Left kidney (tissue), 2 donors: Measurements from ENCODE around the gene LTBP3. TPM values are rescaled to one million over a fixed set of nuclear protein-coding genes. Genes with fewer than 3 reads are reported as not detected.

Experiments
- DNase-seq: peaks from one replicate; pipeline ENCODE4 v3.0.0-alpha.2; 2013
- polyA plus RNA-seq: library from polyadenylated mRNA; unstranded; fragments of 120-200 nt; gene quantifications from one replicate; pipeline ENCODE4 v1.2.1, GENCODE V29; 2013; ENCODE audit not compliant: insufficient read length

Gene LTBP3
- polyA plus RNA-seq, 1 donor = 142 TPM

DNA sequence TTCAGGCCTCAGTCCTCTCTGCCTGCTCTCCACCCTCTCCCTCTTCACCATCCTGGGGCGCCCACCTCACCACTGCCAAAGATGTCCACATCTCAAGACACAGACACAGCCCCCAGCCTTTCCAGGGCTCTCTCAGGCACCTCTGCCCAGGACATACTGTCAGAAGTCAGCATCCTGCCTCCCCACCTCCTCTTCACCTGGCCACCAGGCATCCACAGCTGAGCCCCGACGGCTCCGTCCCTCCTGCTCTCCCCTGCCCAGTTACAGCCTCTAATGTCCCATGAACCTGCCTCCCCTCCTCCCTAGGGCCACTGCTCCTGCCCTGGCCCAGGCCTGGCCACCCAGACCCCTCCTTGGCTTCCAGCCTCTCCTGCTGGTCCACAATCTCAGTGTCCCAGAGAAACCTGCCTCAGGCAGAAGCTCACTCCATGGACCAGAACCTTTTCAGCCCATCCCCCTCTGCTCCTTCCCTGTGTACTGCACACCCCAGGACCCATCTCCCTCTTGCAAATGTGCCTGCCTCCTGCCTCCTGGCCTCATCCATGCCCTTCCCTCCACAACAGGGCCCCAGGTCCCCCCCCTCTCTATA lies 3.2 kb downstream of the LTBP3 start:
- DNase-seq = no peak

DNA sequence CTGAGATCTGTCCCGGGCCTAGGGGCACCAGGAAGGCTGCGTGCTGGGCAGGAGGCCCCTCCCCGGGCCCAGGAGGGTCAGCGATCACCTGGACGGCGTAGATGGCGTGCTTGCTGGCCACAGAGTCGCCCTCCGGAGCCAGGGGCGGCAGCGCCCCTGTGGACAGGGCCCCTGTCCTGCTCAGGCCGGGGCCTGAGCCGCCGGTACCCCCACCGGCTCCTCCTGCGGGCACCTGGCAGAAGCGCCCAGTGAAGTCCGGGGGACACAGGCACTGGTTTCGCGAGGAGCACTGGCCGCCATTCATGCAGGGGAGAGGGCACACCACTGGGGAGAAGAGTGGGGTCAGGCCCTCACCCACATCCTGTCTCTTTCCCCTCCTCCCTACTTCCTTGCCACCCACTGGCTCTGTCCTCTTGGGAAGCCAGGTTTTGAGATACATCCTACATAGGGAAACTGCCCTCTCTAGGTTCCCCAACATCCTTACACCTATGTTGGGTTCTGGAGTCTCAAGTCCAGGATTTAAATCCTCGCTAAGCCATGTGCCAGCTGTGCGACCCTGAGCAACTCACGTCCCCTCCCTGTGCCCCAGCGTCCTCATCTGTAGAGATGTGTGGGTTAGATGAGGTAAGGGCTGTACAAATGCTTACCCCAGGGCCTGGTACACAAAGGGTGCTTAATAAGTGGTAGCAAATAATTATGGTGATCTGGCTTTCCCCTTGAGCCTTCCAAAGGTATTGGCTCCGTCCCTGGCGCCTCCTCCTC lies 3.9 kb downstream of the LTBP3 start:
- no peak for DNase-seq

DNA sequence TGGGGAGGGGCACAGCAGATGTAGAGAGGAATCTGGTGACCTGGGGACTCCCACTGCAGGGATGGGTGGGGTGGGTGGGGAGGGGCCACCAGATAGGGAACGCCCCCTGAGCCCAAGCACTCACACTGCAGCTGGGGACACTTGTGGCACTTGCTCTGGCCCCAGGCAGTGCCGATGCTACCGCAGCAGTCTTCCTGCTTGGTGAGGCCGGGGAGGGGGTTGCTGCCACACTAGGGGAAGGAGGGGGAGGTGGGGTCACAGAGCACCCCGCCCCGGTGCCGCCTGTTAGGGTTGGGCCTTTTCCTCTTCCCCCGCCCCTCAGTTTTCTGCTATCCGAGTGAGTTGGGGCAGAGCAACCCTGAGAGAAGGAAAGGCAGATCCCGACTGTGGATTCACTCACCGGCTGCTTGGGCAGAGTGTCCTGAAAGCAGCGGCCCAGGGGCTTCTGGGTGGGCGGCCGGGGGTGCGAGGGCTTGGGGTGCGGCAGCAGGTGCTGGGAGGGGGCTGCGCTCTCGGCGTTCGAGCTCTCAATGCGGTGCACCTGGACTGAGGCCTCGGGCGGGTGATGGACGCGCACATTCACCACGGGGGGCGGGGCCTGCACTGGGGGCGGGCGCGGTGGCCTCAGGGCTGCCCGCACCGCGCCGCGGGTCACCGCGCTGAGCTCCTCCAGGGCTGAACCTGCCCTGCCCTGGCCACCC lies 4.7 kb downstream of the LTBP3 start:
- no peak for DNase-seq

DNA sequence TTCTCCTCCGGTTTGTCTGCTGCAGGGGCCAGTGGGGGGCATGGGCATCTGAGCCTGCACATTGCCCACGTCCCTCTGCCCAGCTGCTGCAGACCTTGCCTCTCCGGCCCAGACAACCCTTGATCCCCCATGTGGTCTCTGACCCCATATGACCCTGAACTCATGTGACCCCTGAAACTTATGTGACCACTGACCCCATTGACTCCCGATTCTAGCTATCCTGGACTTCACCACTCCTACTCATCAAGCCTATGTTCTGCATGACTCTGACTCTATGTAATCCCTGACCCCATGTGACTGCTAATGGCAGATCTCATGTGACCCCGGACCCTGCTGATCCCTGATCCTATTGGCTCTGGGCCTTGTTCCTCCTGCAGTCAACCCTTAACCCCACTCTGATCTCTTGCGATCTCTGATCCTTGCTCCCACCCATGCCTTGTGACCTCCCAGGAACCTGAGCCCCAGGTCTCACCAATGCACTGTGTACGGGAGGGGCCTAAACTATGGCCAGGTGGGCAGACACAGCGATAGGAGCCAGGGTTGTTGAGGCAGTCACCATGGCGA lies 5.7 kb downstream of the LTBP3 start:
- no peak for DNase-seq

DNA sequence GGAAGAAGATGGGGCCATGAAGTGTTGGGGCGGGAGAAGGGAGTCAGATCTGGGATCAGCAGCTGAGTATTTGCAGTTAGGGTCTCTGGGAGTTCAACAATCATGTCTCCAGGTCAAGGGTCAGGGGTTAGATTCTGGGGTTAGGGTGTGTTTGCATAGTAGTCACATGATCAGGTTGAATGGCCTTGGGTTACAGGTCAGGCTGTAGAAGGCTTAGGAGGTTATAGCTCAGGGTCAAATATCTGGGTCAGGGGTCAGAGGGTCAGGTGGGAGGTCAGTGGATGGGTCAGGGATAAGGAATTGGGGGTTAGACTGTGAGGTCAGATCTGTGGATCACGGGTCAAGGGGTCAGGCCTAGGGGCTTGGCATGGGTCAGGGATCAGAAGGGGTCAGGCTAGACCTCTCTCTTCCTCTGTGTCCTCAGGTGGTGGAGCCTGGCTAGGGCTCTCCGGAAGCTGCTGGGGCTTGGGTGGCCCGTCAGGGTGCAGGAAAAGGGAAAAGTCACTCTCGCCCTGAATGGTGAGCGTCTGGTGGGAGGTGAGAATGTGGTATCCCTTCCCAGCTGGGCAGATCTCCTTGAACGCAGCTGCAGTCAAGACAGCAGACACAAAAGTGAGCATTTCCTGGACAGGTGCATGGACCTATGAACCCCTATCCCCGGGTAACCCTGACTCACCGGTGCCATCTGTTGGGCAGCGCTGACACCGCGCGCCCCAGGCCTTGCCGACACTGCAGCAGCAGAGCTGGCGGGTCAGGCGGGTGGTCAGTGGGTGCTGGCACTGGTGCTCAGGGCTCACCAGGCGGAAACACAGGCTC lies 6.4 kb downstream of the LTBP3 start:
- DNase-seq = no peak

DNA sequence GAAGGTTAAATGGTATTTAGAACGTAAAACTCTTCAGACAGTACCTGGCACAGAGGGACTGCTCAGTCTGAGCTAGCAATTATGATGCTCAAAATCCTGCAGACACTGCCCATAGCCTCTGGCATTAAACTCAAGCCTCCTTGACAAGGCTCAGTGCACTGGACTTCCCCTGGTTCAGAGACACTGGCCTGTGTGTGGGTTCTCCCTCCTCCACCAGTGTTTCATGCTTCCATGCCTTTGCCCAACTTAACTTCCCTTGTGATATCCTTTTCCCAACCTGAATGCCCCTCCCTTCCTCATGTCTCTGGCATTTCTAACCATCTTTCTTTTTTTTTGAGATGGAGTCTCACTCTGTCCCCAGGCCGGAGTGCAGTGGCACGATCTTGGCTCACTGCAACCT lies 9.1 kb downstream of the LTBP3 start:
- DNase-seq = no peak

DNA sequence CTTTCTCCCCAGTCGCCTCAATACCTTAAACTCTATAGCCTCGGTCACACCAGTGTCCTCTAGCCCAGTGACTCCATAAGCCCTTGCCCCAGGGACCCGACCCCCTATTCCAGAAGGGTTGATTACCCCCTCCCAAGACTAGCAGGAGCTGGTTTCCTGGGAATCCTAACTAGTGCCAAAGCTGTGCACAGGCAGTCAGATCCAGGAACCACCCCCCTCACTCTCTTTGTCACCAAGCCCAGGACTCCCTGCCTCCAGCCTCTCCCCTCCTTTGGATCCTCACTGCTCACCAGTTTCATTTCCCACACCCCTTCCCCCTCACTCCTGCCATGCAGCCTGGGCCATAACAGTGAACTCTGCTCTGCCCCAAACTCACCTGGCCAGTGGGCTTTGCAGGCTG lies 9.8 kb downstream of the LTBP3 start:
- no peak for DNase-seq

DNA sequence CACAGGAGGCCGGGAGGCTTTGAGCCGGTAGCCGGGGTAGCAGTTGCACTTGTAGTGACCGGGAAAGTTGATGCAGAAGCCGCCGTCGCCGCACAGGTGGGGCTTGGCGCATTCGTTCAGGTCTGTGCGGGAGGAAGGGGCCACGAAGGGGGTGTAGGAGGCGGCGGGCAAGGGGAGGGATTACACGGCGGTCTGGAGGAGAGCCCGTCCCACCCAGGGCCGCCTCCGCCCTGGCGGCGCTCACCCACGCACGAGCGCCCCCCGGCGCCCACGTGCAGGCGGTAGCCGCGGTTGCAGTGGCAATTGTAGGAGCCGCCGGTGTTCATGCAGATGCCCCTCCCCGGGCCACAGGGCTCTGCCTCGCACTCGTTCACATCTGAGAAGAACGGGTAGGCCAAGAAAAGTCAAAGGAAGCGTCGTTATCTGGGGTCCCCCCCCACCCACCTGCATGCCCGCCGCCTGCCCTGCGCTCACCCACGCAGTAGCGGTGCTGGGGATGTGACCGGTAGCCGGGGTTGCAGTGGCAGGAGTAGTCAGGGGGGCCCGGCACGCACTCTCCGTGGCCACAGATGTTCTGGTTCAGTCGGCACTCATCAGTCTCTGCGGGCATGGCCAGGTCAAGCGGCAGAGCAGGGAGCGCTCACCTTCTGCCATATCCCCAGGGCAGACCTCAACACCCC lies 10.6 kb downstream of the LTBP3 start:
- no peak for DNase-seq

DNA sequence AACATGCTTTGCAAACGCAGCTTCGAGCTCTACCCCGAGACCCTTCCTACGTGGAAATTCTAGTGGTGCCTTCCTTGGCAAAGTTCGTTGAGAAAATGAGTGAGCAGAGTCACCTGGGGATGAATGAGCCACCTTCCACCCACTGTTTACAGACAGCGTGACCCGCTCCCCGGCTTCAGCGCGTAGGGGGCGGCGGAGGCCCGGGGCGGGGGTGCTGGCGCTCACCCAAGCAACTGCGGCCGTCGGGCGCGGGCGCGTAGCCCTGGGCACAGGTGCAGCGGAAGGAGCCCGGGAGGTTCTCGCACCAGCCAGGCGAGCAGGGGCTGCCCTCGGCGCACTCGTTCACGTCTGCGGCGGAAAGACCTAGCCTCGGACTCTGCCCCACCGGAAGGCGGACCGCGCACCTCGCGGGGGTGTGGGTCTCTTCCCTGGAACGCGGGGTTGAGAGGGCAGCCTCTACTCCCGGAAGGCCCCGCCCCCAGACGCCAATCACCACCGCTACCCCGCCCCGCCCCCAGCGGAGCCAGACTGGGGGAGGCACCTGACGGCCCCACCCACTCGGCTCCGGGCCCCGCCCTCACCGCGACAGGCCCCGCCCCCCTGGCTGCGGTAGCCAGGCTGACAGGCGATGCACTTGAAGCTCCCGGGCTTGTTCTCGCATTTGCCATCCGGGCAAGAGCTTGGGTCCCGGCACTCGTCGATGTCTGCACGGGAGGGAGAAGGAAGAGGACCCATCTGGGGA lies 11.8 kb downstream of the LTBP3 start:
- DNase-seq = peak; percentile 67

DNA sequence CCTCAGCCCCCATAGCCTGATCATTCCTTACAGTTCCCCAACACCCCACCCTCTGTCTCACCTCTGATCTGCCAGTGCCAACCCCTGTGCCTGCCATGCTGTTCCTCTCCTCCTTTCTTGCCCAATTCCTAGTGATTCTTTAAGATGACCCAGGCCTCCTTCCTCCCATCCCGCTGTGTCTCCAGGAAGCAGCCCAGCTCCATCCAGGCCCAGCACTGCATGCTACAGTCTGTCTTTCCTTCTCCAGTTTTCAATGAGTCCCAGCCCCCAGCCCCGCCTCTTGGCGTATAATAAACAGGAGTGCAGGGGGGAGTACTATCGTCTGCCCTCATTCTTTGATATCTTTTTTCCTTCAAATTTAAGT lies 12.3 kb downstream of the LTBP3 start:
- DNase-seq = no peak

DNA sequence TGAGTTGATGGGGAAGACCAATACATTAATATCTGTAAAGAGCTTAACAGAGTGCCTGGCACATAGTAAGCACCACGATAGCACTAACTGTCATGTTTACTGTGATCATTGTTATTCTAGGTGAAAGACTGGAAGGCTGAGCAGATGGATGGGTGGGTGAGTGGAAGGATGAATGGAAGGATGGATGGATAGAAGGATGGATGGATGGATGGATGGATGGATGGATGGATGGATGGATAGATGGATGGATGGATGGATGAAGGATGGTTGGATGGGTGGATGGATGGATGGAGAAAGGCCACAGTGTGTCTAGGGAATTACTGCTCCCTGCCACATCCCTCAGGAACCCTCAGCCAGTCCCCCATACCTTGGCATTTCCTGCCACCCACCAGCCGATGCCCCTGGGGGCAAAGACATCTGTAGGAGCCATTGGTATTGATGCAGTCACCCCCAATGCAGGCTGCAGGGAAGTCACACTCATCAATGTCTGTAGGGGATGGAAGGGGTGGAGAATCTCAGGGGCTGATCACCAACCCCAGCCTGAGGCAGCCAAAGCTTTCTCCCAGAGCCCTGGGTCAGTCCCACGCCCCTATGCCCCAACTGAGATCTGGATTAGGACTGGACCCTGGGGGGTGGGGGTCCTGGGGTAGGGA lies 15.3 kb downstream of the LTBP3 start:
- DNase-seq = no peak

DNA sequence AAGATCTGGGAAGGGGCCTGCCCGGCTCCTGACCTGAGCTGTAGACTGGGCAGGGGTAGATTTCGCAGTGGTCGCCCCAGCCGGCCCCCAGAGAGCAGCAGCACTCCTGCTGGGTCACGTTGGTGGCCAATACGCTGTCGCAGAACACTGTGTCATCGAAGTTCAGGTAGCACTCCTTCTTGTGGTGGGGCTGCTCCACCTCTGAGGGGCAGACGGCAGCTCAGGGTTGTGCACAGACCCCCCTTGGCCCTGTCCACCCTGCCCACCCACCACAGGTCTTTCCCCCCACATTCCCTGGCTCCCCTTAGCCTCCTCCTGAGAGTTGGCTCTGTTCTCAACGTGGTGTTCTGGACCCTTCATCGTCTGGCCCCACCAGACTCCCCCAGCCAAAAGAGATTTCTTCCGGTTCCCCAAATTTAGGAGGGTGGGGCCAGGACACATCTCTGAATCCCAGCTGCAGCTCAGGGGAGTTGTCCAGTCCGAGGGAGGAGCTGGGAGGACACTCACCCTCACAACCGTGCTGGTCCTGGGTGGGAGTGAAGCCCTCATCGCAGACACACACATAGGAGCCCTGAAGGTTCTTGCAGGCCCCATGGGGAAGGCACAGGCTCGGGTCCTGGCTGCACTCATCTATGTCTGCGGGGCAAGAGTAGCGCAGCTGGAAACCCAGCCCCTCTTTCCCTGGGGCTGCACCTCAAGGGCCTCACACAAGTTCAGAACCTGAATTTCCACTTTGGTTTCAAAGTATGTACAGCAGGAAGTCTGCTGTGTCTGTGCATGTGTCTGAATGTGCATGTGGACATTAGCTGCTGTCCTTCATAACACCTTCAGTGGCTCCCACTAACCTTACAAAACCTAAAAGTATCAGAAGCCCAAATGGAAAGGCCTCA lies 16.8 kb downstream of the LTBP3 start:
- no peak for DNase-seq

DNA sequence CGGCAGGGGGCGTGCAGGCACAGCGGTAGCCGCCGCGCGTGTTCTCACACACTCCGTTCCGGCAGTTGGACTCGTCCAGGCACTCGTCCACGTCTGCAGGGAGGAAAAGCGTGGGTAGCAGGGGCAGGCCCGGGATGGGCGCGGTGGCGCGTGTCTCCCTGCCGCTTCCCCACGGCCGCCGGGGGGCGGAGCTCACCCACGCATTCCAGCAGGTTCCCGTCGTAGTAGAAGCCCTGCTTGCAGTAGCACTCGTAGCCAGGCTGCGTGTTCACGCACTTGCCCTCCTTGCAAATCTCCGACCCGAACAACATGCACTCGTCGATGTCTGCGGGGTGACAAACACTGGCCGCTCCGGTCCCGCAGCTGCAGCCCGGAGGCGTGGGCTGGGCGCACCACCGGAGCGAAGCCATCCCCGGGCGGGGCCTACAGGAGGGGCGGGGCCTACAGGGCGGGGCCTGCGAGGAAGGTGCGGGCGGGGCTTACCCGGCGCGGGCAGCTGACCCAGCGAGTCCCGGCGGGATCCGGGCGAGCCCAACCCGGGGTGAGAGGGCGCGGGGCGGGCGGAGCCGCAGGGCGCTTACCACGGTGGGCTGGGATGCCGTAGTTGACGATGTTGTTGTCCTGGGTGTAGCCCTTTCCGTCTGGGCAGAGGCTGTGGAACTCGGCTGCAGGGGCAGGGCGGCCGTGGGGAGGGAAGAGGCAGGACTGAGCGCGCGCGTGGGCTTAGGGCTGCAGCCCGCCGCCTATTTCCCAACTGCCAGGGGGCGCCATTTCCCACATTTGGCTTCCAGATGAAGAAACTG lies 17.7 kb downstream of the LTBP3 start:
- peak; percentile 75 for DNase-seq

DNA sequence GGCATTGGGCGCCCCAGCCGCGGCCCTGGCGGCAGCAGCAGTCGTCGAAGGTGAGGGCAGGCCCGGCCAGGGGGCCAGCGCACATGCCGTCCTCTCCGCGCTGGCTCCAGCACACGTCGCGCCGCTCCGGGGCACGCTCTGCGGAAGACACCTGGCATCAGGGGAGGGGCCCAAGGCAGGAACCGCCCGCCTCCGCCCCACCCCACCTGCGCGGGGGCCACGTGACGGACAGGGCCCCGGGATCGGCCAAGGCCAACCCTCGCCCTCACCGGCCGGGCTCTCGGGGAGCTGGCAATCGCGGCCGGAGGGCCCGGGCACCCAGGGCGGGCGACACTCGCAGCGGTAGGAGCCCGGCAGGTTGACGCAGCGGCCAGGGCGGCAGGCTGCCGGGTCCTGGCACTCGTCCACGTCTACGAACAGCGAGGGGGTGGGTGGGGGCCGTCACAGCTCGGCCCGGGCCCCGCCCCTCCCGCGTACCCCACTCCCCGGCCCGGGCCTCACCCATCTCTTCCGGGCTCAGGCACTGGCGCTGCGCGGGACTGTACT lies 18.3 kb downstream of the LTBP3 start:
- no peak for DNase-seq

DNA sequence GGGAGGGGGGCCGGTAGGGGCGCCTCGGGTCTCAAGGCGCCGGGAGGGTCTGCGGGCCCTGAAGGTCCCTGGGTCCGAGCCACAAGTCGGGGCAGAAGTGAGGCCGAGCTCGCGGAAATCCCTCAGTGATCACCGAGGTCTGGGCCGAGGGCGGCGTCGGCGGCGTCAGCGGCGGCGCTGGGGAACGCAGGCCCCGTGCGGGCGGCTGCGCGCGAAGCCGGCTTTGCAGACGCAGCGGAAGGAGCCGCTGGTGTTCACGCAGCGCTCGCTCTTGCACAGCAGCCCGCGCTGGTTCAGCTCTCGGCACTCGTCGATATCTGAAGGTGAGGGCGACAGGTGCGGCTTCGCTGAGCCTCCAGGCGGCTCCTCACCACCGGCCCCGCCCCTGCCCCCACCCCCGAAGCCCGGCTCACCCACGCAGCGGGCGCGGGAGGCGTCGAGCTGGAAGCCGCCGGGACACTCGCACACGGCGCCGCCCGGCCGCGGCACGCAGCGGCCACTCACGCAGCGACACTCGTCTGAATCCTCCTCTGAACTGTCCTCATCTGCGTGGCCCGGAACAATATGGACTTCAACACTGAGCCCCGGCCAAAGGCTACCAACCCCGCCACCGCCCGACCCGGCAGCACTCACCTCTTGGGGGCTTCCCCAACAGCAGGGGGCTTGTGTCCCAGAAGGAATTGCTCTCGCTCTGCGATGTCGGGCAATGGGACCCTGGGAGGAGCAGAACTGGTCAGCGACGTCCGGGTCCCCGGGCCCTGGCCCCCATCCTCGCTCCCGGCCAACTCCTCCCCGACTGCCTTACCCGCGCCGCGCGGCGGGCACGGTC lies 19.0 kb downstream of the LTBP3 start:
- DNase-seq = no peak

DNA sequence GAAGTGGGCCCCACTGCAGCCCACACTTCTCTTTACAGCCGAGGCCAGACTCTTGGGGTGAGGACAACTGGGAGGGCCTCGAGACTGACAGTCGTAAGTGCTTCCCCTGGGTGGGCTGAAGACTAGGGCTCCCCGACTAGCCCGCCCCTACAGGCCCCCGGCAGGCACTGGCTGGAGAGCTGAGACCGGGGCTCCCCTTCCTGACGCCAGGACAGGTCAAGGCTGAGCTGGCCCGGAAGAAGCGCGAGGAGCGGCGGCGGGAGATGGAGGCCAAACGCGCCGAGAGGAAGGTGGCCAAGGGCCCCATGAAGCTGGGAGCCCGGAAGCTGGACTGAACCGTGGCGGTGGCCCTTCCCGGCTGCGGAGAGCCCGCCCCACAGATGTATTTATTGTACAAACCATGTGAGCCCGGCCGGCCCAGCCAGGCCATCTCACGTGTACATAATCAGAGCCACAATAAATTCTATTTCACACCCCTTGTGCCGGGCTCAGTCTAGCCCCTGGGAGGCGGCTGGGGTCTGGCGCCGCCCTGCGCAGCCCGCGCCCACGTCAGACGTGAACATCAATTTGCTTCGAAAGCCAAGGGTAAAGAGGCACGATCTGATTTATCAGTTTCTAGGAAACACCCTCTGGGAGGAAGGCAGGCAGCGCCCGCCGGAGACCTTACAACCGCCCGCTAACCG lies 19.8 kb downstream of the LTBP3 start:
- DNase-seq = no peak
